T-helper 1 cell treated with Interleukin-12 subunit alpha and Interleukin-12 subunit beta and Interleukin-4 antibody, amounts not matched to agents 30 μg/mL and 1 μg/mL, for 36 hours (primary cell): ENCODE measurements around the gene RALGDS.
"Not testable (repeated sequence)": the region's sequence is repeated elsewhere in the genome, so short reads cannot be mapped to it uniquely, and the experiment has no call there.

Experiments
- H3K27ac Mint-ChIP-seq: one replicate; pipeline ENCODE4 v1.8.0; 2021; ENCODE audit warnings: mild to moderate bottlenecking, mixed read lengths
- H3K27me3 Mint-ChIP-seq: one replicate; pipeline ENCODE4 v1.8.0; 2021; ENCODE audit warnings: low read depth, mixed read lengths
- H3K36me3 Mint-ChIP-seq: one replicate; pipeline ENCODE4 v1.8.0; 2021; ENCODE audit warnings: low read depth, mixed read lengths
- H3K4me1 Mint-ChIP-seq: one replicate; pipeline ENCODE4 v1.8.0; 2021; ENCODE audit warnings: low read depth, mixed read lengths
- H3K4me3 Mint-ChIP-seq: one replicate; pipeline ENCODE4 v1.8.0; 2021; ENCODE audit warnings: mild to moderate bottlenecking, moderate library complexity, mixed read lengths
- H3K9me3 Mint-ChIP-seq: one replicate; pipeline ENCODE4 v1.8.0; 2021; ENCODE audit warnings: mixed read lengths

The RALGDS gene

DNA sequence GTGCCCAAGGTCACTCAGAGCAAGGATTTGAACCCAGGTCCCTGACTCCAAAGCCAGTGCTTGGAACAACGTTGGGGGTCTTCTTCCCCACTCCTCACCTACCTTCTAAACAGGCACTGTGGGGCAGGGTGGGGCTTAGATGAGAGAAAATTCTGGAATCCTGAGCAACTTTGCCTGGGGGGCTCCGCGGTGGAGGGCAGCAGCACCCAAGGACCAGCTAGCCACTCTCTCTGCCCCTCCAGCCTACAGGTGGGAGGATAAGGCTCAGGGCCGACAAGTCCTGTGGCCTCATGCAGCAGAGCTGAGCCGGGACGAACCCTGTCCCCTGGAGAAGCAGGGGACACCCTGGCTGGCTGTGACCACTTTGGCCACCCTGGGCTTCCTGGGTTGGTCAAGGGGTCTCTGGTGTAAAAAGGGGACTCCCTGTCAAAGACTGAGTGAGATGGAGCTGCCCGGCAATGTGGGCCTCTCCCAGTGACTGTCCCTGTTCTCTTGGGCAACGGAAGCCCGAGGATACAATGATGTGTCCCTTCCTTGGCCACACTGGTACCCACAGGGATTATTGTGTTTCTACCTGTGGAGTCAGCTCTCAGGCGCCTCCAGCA is 32.8 kb downstream of the RALGDS start:
- H3K4me3 Mint-ChIP-seq, result no peak overlapping the region
- H3K27ac Mint-ChIP-seq, result no peak overlapping the region
- H3K36me3 Mint-ChIP-seq, result no peaks in the 10 kb centered on the region
- no peaks in the 10 kb centered on the region for H3K4me1 Mint-ChIP-seq
- no peaks in the 10 kb centered on the region for H3K27me3 Mint-ChIP-seq
- no peaks in the 10 kb centered on the region for H3K9me3 Mint-ChIP-seq

GRCh38 chr9:133087429-133088145 is 33.5 kb downstream of the RALGDS start:
- H3K27ac Mint-ChIP-seq, result no peak overlapping the region
- H3K4me1 Mint-ChIP-seq, result no peaks in the 10 kb centered on the region
- no peaks in the 10 kb centered on the region for H3K9me3 Mint-ChIP-seq
- H3K4me3 Mint-ChIP-seq, result no peak overlapping the region
- H3K27me3 Mint-ChIP-seq, result no peaks in the 10 kb centered on the region
- no peaks in the 10 kb centered on the region for H3K36me3 Mint-ChIP-seq

DNA sequence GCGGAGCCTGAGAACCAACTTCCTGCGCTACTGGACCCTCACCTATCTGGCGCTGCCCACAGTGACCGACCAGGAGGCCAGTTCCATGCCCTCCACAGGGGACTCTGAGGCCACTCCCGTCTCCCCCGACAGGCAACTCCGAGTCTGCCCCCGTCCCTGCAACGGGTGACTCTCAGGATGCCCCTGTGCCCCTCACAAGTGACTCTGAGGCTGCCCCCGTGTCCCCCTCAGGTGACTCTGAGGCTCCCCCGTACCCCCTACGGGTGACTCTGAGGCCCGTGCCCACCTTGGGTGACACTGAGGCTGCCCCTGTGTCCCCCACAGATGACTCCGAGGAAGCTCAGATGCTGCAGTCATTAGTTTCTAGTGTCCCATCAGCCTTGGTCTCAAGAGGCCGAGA is 34.1 kb downstream of the RALGDS start:
- H3K27ac Mint-ChIP-seq, result no peak overlapping the region
- H3K9me3 Mint-ChIP-seq, result no peaks in the 10 kb centered on the region
- no peaks in the 10 kb centered on the region for H3K4me1 Mint-ChIP-seq
- H3K4me3 Mint-ChIP-seq, result no peak overlapping the region
- no peaks in the 10 kb centered on the region for H3K27me3 Mint-ChIP-seq
- H3K36me3 Mint-ChIP-seq, result no peaks in the 10 kb centered on the region

DNA sequence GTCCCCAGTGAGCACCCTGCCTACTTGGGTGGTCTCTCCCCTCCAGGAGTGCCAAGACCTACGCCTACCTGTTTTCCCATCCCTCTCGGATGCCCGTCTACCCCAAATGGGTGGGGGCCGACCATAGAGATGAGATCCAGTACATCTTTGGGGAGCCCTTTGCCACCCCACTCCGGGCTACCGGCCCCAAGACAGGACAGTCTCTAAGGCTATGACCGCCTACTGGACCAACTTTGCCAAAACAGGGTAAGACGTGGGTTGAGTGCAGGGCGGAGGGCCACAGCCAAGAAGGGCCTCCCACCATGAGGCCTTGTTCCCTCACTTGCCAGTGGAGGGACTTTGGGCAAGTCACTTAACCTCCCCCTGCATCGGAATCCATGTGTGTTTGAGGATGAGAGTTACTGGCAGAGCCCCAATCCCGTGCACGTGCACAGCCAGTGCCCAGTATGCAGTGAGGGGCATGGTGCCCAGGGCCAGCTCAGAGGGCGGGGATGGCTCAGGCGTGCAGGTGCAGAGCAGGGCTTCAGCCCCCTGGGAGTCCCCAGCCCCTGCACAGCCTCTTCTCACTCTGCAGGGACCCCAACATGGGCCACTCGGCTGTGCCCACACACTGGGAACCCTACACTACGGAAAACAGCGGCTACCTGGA is 34.7 kb downstream of the RALGDS start:
- not testable (repeated sequence) for H3K4me1 Mint-ChIP-seq, H3K4me3 Mint-ChIP-seq, H3K36me3 Mint-ChIP-seq, H3K27me3 Mint-ChIP-seq, H3K9me3 Mint-ChIP-seq, H3K27ac Mint-ChIP-seq

DNA sequence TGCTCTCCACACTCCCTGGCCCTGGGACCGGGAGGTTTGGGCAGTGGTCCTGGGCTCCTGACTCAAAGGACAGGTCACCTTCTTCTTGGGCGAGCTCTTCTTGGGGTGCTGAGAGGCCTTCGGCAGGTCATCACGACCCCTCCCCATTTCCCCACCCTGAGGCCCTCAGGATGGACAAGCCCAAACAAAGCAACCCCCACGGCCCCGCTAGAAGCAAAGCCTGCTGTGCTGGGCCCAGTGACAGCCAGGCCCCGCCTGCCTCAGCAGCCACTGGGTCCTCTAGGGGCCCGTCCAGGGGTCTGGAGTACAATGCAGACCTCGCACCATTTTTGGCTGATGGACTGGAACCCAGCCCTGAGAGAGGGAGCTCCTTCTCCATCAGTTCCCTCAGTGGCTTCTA is 37.4 kb downstream of the RALGDS start:
- not testable (repeated sequence) for H3K9me3 Mint-ChIP-seq, H3K36me3 Mint-ChIP-seq, H3K27ac Mint-ChIP-seq, H3K4me1 Mint-ChIP-seq, H3K4me3 Mint-ChIP-seq
- peaks cover 13% of the 10 kb centered on the region for H3K27me3 Mint-ChIP-seq

GRCh38 chr9:133081957-133082644 is 38.9 kb downstream of the RALGDS start:
- not testable (repeated sequence) for H3K36me3 Mint-ChIP-seq, H3K4me3 Mint-ChIP-seq, H3K4me1 Mint-ChIP-seq, H3K9me3 Mint-ChIP-seq, H3K27ac Mint-ChIP-seq
- H3K27me3 Mint-ChIP-seq, result peaks cover 15% of the 10 kb centered on the region

DNA sequence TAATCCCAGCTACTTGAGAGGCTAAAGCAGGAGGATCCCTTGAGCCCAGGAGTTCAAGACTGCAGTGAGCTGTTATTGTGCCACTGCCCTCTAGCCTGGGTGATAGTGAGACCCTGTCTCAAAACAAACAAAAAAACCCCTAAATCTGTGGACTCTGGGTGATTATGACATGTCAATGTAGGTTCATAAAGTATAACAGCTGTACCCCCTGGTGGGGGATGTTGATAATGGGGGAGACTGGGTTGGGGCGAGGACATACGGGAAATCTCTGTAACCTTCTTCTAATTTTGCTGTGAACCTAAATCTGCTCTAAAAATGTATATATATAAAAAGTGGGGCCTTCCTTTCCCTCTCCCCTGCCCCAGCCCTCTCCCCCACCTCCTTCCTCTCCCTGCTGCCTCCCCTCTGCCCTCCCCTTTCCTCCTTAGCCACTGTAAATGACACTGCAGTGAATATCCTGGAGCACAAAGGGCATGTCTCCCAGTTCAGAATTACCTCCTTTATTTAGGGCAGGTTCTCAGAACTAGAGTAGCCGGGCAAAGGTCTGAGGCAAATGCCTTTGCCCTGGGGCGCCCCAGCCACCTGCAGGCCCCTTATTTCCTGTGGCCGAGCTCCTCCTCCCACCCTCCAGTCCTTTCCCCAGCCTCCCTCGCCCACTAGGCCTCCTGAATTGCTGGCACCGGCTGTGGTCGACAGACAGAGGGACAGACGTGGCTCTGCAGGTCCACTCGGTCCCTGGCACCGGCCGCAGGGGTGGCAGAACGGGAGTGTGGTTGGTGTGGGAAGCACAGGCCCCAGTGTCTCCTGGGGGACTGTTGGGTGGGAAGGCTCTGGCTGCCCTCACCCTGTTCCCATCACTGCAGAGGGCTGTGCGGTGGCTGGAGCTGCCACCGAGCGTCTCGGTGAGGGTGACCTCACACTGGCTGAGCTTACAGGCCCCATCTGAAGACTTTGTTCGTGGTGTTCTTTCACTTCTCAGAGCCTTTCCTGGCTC is 40.0 kb downstream of the RALGDS start:
- not testable (repeated sequence) for H3K36me3 Mint-ChIP-seq, H3K9me3 Mint-ChIP-seq, H3K4me1 Mint-ChIP-seq, H3K27ac Mint-ChIP-seq, H3K4me3 Mint-ChIP-seq
- H3K27me3 Mint-ChIP-seq, result peaks cover 19% of the 10 kb centered on the region

DNA sequence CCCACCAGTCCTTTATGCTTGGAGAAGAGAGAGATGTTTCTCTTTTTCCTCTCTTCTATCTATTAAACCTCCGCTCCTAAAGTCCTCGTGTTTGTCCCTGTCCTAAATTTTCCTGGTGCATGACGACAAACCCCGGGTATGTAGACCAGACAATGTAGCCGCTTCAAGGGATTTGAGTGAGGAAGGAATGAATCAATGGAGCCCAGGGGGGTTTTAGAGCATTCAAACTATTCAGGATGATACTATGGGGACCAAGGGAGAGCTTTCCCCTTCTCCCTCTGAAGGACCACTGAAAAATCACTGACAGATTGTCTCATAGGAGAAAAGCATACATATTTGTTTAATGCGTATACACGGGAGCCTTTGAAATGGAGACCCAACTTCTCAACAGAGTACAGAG is 40.9 kb downstream of the RALGDS start:
- H3K36me3 Mint-ChIP-seq, result no peaks in the 10 kb centered on the region
- no peaks in the 10 kb centered on the region for H3K9me3 Mint-ChIP-seq
- no peaks in the 10 kb centered on the region for H3K4me1 Mint-ChIP-seq
- peaks cover 22% of the 10 kb centered on the region for H3K27me3 Mint-ChIP-seq
- no peak overlapping the region for H3K4me3 Mint-ChIP-seq
- H3K27ac Mint-ChIP-seq, result no peak overlapping the region

DNA sequence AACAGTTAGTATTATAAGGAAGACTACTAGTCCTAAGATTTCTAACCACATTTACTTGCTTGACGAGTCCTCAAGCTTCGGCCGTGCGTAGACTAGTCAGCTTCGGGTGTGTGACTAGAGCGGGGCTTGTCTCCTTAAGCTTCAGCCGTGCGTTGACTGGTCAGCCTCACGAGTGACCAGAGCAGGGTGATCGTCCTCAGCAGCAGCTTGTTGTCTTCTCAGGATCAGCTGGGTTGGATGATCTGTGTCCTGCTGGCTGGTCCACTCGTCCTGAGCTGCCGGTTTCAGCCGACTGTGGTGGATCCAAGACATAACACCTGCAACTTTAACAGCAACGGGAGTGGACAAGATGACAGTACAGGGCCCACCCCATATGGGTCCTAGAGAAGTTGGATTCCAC is 42.6 kb downstream of the RALGDS start:
- Mint-ChIP-seq H3K4me3 (no peak overlapping the region), H3K9me3 (no peaks in the 10 kb centered on the region), H3K36me3 (no peaks in the 10 kb centered on the region), H3K27me3 (peaks cover 29% of the 10 kb centered on the region), H3K4me1 (no peaks in the 10 kb centered on the region), H3K27ac (no peak overlapping the region)

- no peaks in the 10 kb centered on the region for H3K9me3 Mint-ChIP-seq
- H3K27ac Mint-ChIP-seq, result no peak overlapping the region
- no peaks in the 10 kb centered on the region for H3K36me3 Mint-ChIP-seq
- H3K27me3 Mint-ChIP-seq, result peaks cover 29% of the 10 kb centered on the region
- no peaks in the 10 kb centered on the region for H3K4me1 Mint-ChIP-seq
- H3K4me3 Mint-ChIP-seq, result no peak overlapping the region
These were observed 44.3 kb downstream of the RALGDS start for GRCh38 chr9:133076691-133077090.

DNA sequence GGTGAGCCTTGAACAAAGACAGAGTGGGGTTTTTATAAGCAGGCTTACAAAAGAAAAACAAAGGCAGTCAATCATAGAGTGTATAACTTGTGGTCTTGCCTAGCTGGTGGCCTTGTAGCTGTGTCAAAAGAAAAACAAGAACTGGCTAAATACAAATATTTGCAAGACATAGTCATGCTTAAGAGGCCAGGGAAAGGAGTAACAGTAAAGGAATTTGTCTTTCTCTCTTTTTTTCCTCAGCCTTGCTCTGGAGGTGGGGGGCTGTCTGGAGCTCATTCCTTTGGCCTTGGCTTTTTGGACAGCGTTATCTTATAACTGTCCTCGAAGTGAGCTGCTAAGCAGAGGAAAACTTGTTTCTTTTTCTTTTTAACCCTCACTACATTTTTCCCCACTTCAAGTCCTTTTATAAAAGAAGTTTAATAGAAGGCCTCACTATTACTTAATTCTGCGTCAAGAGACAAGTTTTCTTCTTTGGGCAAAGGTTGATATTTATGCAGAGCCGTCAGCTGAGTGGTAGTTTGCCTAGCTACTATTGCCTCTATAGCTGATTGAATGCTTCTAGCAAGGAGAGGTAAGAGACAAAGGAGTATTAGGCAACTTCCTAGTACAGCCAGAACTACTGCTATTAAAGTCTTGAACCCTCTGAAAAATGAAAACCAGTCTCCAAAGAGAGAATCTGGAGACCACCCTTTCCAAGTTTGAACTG is 45.0 kb downstream of the RALGDS start:
- H3K36me3 Mint-ChIP-seq, result no peaks in the 10 kb centered on the region
- H3K27ac Mint-ChIP-seq, result no peak overlapping the region
- H3K4me1 Mint-ChIP-seq, result no peaks in the 10 kb centered on the region
- H3K9me3 Mint-ChIP-seq, result no peaks in the 10 kb centered on the region
- H3K4me3 Mint-ChIP-seq, result no peak overlapping the region
- H3K27me3 Mint-ChIP-seq, result peaks cover 29% of the 10 kb centered on the region

GRCh38 chr9:133074111-133074651 is 46.9 kb downstream of the RALGDS start:
- H3K9me3 Mint-ChIP-seq, result no peaks in the 10 kb centered on the region
- no peaks in the 10 kb centered on the region for H3K36me3 Mint-ChIP-seq
- no peak overlapping the region for H3K4me3 Mint-ChIP-seq
- peaks cover 18% of the 10 kb centered on the region for H3K27me3 Mint-ChIP-seq
- H3K27ac Mint-ChIP-seq, result no peak overlapping the region
- H3K4me1 Mint-ChIP-seq, result no peaks in the 10 kb centered on the region
